ENCODE data around the gene P2RX2. TPM values are rescaled to one million over a fixed set of nuclear protein-coding genes. Genes with fewer than 3 reads are reported as not detected.

The P2RX2 gene
- total RNA-seq, 1 donor: not detected

- H3K36me3 ChIP-seq (ENCODE audit: insufficient read depth, low read length): no peaks in the 10 kb centered on the region
Measured at GRCh38 chr12:132591107-132591935, 27.3 kb upstream of the P2RX2 start.

GRCh38 chr12:132592282-132592970, 26.1 kb upstream of the P2RX2 start:
- Histone ChIP-seq H3K27me3 (ENCODE audit: insufficient read depth, low read length) (no peaks in the 10 kb centered on the region), H3K9me3 (ENCODE audit: low read depth, low read length) (peaks cover 2% of the 10 kb centered on the region), H3K4me2 (ENCODE audit: insufficient read depth, low read length) (no peak overlapping the region), H3K4me1 (ENCODE audit: insufficient read depth, low read length) (peaks cover 2% of the 10 kb centered on the region), H3K4me3 (ENCODE audit: insufficient read depth, low read length) (no peak overlapping the region), H3K27ac (ENCODE audit: low read depth, low read length) (no peak overlapping the region), H2AFZ (ENCODE audit: low read length) (no peak overlapping the region), H3K36me3 (ENCODE audit: insufficient read depth, low read length) (no peaks in the 10 kb centered on the region), H4K20me1 (ENCODE audit: insufficient read depth, low read length) (no peaks in the 10 kb centered on the region), H3K79me2 (ENCODE audit: insufficient read depth, low read length) (no peaks in the 10 kb centered on the region)
- no peak for DNase-seq (ENCODE audit: insufficient read length, low spot score, missing footprints)
- no peak for TF ChIP-seq CTCF (IDR thresholded peaks at IDR 0.05; ENCODE audit: extremely low read depth, low read depth, low read length)

More at GRCh38 chr12:132591107-132591935, 27.3 kb upstream of the P2RX2 start:
- peaks cover 2% of the 10 kb centered on the region for H3K9me3 ChIP-seq (ENCODE audit: low read depth, low read length)
- H3K27me3 ChIP-seq (ENCODE audit: insufficient read depth, low read length): no peaks in the 10 kb centered on the region
- H3K4me1 ChIP-seq (ENCODE audit: insufficient read depth, low read length): peaks cover 2% of the 10 kb centered on the region
- no peaks in the 10 kb centered on the region for H3K79me2 ChIP-seq (ENCODE audit: insufficient read depth, low read length)
- H3K4me3 ChIP-seq (ENCODE audit: insufficient read depth, low read length): no peak overlapping the region
- H4K20me1 ChIP-seq (ENCODE audit: insufficient read depth, low read length): no peaks in the 10 kb centered on the region
- no peak for TF ChIP-seq CTCF (IDR thresholded peaks at IDR 0.05; ENCODE audit: extremely low read depth, low read depth, low read length)
- DNase-seq (ENCODE audit: insufficient read length, low spot score, missing footprints): no peak
- no peak overlapping the region for H3K27ac ChIP-seq (ENCODE audit: low read depth, low read length)
- H3K4me2 ChIP-seq (ENCODE audit: insufficient read depth, low read length): no peak overlapping the region
- no peak overlapping the region for H2AFZ ChIP-seq (ENCODE audit: low read length)

- H3K4me2 ChIP-seq (ENCODE audit: insufficient read depth, low read length): no peak overlapping the region
Measured at GRCh38 chr12:132593071-132593470, 25.5 kb upstream of the P2RX2 start.

More at GRCh38 chr12:132593071-132593470, 25.5 kb upstream of the P2RX2 start:
- Histone ChIP-seq H2AFZ (ENCODE audit: low read length) (no peak overlapping the region), H3K79me2 (ENCODE audit: insufficient read depth, low read length) (no peaks in the 10 kb centered on the region), H3K4me1 (ENCODE audit: insufficient read depth, low read length) (peaks cover 2% of the 10 kb centered on the region), H4K20me1 (ENCODE audit: insufficient read depth, low read length) (no peaks in the 10 kb centered on the region), H3K27ac (ENCODE audit: low read depth, low read length) (no peak overlapping the region), H3K27me3 (ENCODE audit: insufficient read depth, low read length) (no peaks in the 10 kb centered on the region), H3K9me3 (ENCODE audit: low read depth, low read length) (peaks cover 2% of the 10 kb centered on the region), H3K36me3 (ENCODE audit: insufficient read depth, low read length) (no peaks in the 10 kb centered on the region), H3K4me3 (ENCODE audit: insufficient read depth, low read length) (no peak overlapping the region)
- no peak for DNase-seq (ENCODE audit: insufficient read length, low spot score, missing footprints)
- TF ChIP-seq CTCF (IDR thresholded peaks at IDR 0.05; ENCODE audit: extremely low read depth, low read depth, low read length): no peak

All from osteoblast (primary cell).